NCI-H1417 (cell line): ENCODE results near the gene EXOC2.
"Not testable (repeated sequence)": the region's sequence is repeated elsewhere in the genome, so short reads cannot be mapped to it uniquely, and the experiment has no call there.

Experiments used
- DNase-seq, 3 experiments: peaks; one replicate each; lab custom pipeline; 2025; lab: John Stamatoyannopoulos, UW

The EXOC2 gene

GRCh38 chr6:628766-629165, 64.2 kb downstream of the EXOC2 start:
- no peak for DNase-seq

DNA sequence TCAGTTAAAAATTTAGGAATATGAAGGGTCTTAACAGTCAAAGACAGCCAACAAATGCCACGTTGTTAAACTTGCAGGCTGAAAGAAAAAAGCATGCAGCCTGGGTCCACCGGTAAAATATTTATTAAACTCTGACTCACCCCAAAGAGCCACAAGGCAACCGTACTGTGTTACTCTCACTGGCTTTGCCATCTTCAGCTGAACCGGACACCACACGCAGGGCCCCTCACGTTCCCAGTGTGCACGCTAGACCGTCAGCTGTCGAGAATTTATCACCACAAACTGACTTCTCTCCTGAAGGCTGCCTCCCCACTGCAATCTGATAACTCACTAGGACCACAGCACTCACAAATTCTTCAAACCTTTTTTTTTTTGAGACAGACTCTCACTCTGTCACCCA, 66.7 kb downstream of the EXOC2 start:
- no peak for DNase-seq

- DNase-seq = peak; percentile 3 to 46 (median 8)
These were observed 68.0 kb downstream of the EXOC2 start for GRCh38 chr6:624979-625378.

GRCh38 chr6:622462-622861, 70.5 kb downstream of the EXOC2 start:
- DNase-seq = no peak

DNA sequence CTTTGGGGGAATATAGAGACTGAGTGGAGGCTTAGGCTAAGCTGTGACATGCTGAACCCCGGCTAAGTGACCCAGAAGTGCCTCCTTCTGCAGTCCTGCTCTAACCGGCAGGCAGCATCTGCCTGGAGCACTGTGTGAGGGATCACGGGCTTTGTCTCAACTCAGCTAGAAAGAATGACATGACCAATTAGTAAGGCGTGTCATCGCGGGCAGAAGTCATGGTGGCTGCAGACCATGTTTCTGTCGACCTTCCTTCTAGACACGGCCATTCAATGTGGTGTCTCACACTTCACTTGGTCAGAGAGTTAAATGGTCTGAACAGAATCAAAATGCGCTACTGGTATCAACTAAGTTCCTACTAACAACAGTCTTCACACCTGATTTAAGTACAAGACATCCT, 71.0 kb downstream of the EXOC2 start:
- DNase-seq = no peak

DNA sequence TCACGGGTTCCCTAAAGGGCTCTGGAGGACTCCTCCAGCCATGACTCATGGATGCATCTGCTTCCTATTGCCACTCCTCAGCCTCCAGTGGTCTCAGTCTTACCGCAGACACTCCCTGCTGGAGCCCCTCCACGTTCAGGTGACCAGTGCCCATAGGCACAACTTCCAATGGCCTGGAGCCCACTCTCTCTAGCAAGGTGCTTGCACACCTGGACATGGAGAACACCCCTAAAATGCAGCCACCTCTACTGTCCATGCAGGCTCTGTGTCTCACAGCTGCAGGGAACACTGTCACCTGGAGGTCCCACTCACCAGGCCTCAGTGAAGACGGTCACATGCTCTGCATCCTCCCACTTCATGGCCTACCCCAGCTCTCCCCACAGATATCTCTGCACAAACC, 72.0 kb downstream of the EXOC2 start:
- no peak for DNase-seq

DNA sequence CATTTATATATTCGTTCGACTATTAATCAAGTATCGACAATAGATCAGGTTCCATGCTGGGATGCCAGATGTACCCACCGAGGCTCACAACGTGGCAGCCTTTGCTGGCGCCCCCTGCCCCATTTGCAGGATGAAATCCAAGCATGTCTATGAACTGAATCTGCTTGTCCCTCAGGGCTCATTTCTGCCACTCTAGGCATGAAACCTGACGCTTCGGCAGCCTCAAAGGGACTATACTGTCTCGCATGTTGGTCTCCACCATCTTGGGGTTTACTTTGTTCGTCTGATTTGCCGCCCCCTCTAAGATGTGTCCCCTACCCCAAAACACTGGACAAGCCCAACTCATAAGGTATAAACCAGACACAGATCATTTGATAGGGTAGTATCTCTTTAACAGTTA, 72.8 kb downstream of the EXOC2 start:
- no peak for DNase-seq

- DNase-seq = peak; percentile 4 to 48 (median 21)
These were observed 75.4 kb downstream of the EXOC2 start for GRCh38 chr6:617456-618100.

DNA sequence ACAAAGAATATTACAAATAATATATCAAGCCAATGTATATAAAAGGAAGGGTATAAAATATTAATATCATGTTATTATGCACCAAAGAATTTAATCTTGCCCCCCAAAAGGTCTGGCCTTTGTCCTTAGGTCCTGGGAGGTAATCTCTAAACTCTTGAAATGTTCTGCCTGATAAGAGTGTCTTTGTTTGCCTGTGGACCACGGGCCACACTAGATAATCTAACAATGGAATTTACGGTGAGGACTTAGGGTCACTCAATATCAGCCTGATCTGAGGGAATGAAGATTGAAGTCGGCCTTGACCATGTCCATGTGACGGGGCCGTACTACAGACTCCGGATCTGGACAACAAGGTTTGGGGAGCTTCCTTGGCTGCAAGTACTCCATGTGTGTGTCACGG, 79.0 kb downstream of the EXOC2 start:
- no peak for DNase-seq

DNA sequence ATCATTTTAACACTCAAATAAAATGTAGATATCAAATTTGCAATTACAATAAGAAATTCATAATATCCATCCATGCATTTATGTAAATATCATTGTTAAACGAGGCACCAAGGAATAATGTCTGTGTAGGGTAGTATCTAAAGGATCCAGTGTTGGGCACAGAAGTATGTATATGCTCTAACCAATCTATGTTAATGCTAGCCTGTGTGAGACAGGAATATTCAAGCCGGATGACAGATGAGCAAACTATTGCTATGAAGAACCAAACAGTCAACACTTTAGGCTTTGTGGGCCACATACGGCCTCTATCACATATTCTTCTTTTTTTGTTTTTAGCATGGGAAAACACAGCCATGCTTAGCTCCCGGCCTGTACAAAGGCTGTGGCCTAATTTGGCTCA, 81.0 kb downstream of the EXOC2 start:
- no peak for DNase-seq

- DNase-seq = no peak
These were observed 82.1 kb downstream of the EXOC2 start for GRCh38 chr6:610882-611281.

- DNase-seq = no peak
These were observed 83.0 kb downstream of the EXOC2 start for GRCh38 chr6:609905-610304.

- no peak for DNase-seq
These were observed 86.0 kb downstream of the EXOC2 start for GRCh38 chr6:606829-607379.

DNA sequence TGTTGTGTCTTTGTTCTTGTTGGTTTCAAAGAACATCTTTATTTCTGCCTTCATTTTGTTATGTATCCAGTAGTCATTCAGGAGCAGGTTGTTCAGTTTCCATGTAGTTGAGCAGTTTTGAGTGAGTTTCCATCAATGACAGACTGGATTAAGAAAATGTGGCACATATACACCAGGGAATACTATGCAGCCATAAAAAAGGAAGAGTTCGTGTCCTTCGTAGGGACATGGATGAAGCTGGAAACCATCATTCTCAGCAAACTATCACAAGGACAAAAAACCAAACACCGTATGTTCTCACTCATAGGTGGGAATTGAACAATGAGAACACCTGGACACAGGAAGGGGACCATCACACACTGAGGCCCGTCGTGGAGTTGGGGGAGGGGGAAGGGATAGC, 87.0 kb downstream of the EXOC2 start:
- DNase-seq = not testable (repeated sequence)

GRCh38 chr6:604579-604978, 88.4 kb downstream of the EXOC2 start:
- no peak for DNase-seq

DNA sequence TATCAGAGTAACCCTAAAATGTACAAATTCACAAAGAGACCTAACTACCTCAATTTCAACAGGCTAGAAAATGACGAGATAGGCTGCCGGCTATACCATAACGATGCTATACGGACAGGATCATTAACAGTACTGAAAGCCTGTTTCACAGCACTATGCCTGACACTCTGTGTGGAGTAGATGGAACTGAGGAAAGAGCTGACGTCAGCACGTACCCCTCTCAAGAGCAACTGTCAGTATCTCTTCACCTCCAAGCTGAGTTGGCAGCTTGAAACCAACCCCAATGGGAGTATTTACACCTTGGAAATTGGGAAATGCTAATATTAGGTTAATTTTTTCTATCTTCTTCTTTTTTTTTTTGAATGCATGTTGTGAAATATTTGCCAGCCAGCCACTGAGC, 89.7 kb downstream of the EXOC2 start:
- no peak for DNase-seq

GRCh38 chr6:599576-600448, 93.1 kb downstream of the EXOC2 start:
- DNase-seq = no peak

DNA sequence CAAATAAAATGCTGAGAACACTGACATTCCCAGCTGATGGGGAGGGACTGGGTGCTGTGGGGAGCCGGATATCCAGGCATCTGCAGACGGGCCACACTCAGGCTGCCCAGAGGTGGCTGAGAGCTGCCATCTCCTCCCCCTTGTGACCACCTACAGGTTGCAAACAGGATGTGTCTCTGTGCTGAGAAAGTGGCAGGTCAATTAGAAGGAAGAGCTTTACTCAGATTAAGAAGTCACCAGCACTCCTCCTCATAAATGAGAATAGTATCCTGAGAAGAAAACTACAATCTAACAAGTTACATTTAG, 99.1 kb downstream of the EXOC2 start:
- DNase-seq = no peak

DNA sequence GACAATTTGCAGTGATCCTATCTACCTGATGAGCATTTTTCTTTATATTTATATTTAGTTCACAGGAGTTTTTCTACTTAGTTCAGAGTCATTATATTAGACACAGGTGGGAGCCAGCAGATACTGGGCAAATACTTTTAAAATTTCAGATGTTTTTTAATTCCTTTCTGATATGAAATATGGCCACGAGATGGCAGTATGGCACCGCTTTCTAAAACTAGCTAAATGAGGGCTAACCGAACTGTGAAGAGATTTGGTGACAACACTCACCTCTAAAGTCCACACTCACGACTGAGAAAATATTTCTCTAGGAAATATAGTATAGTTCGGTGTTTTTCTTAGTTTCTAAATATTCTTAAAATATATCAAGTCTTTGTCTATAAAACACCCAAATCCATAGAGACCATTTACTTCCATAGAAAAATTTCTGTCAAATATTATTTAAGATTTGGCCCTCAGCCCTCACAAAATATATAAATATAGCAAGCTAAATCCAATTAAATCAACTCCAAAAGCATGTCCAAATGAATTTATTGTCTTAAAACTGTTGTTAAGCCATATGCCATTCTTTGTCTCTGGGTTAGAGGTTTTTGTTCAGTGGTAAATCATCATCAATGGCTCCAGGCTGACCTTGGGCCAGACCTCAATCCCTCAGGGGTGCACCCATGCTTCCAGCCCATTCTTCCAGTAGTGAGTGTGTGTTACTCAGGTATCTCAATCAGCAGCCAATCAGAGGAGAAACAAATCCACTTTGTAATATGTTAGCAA, 99.6 kb downstream of the EXOC2 start:
- peak; percentile 48 to 81 (median 66) for DNase-seq

DNA sequence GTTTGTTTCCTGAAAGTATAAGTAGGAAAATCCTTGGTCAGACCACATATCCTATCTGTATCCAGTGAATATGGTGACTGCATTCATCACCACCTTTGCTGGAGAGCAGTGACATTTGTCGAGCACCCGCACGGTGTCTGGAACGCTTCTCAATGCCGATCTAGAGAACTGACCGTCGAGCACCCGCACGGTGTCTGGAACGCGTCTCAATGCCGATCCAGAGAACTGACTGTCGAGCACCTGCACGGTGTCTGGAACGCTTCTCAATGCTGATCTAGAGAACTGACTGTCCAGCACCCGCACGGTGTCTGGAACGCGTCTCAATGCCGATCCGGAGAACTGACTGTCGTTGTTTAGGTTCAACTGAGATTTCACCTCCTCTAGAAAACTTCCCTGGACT, 103.8 kb downstream of the EXOC2 start:
- no peak for DNase-seq

DNA sequence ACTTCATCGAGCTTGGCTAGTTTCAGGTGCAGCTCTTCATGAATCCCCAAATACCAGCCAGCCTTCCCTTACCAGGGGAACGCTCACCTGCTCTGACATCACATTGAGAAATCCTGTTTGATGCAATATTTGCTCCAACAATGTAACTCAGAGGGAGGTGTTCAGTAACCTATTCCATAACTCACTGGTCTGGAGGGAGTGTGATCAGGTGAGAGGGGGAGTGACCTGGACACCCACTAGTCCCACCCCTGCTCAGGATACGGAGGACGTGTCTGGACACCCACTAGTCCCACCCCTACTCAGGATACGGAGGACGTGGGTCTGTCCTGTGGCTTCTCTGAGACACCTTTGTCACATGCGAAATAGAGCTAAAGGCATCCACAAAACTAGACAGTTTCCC, 106.4 kb downstream of the EXOC2 start:
- DNase-seq = peak in 2 of 3 experiments; percentile 57 to 81

DNA sequence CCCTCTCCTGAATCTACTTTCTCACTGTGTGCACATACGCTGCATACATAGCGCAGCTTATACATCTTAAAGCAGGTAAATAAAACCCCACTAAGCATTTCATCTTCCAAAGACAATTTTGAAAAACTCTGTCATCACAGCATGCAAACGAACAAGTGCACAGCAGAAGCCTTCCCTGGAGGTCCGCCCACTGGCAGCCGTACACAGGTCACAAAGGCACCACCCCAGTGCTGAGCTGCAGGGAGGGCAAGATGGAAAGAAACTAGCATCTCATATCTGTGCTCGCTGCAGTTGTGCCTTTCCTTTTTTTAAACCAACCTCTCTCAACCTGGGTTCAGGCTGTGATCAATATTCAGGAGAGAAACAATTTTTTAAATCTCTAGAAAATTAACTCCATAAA, 109.3 kb downstream of the EXOC2 start:
- peak in 2 of 3 experiments; percentile 40 to 70 for DNase-seq

DNA sequence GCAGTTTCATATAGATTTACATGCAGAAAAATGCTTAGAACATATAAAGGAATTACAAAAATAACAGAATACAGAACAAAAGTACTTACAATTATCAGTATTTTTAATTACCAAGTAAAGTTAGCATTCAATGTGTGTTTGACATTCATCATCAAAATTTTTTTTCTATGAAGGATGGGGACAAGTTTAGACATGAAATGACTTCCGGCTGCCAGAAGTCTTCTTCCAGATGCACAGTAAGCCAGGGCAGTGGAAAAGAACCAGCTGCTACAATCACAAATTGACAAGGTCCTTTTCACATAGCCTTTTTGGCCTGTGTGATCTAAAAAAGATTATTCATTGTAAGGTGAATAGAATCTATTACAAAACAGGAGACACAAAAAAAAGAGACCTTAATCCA, 109.8 kb downstream of the EXOC2 start:
- peak in 2 of 3 experiments; percentile 24 to 64 for DNase-seq
